Measurements from ENCODE around the gene IL1RAPL2.

The IL1RAPL2 gene

GRCh38 chrX:105260291-105261043 lies 694.5 kb downstream of the IL1RAPL2 start:
- H3K9me3 ChIP-seq (ENCODE audit: insufficient read depth, low read length): no peaks in the 10 kb centered on the region
- TF ChIP-seq, protein P1, sequence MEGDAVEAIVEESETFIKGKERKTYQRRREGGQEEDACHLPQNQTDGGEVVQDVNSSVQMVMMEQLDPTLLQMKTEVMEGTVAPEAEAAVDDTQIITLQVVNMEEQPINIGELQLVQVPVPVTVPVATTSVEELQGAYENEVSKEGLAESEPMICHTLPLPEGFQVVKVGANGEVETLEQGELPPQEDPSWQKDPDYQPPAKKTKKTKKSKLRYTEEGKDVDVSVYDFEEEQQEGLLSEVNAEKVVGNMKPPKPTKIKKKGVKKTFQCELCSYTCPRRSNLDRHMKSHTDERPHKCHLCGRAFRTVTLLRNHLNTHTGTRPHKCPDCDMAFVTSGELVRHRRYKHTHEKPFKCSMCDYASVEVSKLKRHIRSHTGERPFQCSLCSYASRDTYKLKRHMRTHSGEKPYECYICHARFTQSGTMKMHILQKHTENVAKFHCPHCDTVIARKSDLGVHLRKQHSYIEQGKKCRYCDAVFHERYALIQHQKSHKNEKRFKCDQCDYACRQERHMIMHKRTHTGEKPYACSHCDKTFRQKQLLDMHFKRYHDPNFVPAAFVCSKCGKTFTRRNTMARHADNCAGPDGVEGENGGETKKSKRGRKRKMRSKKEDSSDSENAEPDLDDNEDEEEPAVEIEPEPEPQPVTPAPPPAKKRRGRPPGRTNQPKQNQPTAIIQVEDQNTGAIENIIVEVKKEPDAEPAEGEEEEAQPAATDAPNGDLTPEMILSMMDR (IDR thresholded peaks at IDR 0.05; ENCODE audit: insufficient read depth, low read length, poor library complexity, severe bottlenecking): no peak
- no peak for TF ChIP-seq EZH2phosphoT487 (conservative IDR thresholded peaks at IDR 0.05; ENCODE audit: low read length)
- H3K36me3 ChIP-seq (ENCODE audit: low read length): no peaks in the 10 kb centered on the region
- no peak overlapping the region for H3K4me2 ChIP-seq (ENCODE audit: low read depth, low read length, poor library complexity, severe bottlenecking)
- no peaks in the 10 kb centered on the region for H4K20me1 ChIP-seq (ENCODE audit: low read depth, low read length)
- H2AFZ ChIP-seq (ENCODE audit: low read depth, low read length, severe bottlenecking): no peak overlapping the region
- no peaks in the 10 kb centered on the region for H3K9me2 ChIP-seq (replicated peaks; ENCODE audit: insufficient read depth, low read length)
- H3K9ac ChIP-seq (ENCODE audit: low read length): no peak overlapping the region
- no peak overlapping the region for H3K27ac ChIP-seq (ENCODE audit: low read depth, low read length)
- no peaks in the 10 kb centered on the region for H3K27me3 ChIP-seq (ENCODE audit: low read length)
- no peaks in the 10 kb centered on the region for H3K79me2 ChIP-seq (ENCODE audit: insufficient read depth, low read length)
- H3K4me3 ChIP-seq (ENCODE audit: insufficient read depth, low read length, poor library complexity, severe bottlenecking): no peak overlapping the region
- no peaks in the 10 kb centered on the region for H3F3A ChIP-seq (ENCODE audit: insufficient read depth)

GRCh38 chrX:105263171-105263570 lies 697.2 kb downstream of the IL1RAPL2 start:
- Histone ChIP-seq H3K27ac (ENCODE audit: low read depth, low read length) (no peak overlapping the region), H4K20me1 (ENCODE audit: low read depth, low read length) (no peaks in the 10 kb centered on the region), H3K9ac (ENCODE audit: low read length) (no peak overlapping the region), H3K4me2 (ENCODE audit: low read depth, low read length, poor library complexity, severe bottlenecking) (no peak overlapping the region), H2AFZ (ENCODE audit: low read depth, low read length, severe bottlenecking) (no peak overlapping the region), H3K4me3 (ENCODE audit: insufficient read depth, low read length, poor library complexity, severe bottlenecking) (no peak overlapping the region), H3K27me3 (ENCODE audit: low read length) (no peaks in the 10 kb centered on the region), H3K9me2 (replicated peaks; ENCODE audit: insufficient read depth, low read length) (no peaks in the 10 kb centered on the region), H3F3A (ENCODE audit: insufficient read depth) (no peaks in the 10 kb centered on the region), H3K36me3 (ENCODE audit: low read length) (no peaks in the 10 kb centered on the region), H3K9me3 (ENCODE audit: insufficient read depth, low read length) (no peaks in the 10 kb centered on the region), H3K79me2 (ENCODE audit: insufficient read depth, low read length) (no peaks in the 10 kb centered on the region)
- no peak for TF ChIP-seq EZH2phosphoT487 (conservative IDR thresholded peaks at IDR 0.05; ENCODE audit: low read length)
- TF ChIP-seq, protein P1 (IDR thresholded peaks at IDR 0.05; ENCODE audit: insufficient read depth, low read length, poor library complexity, severe bottlenecking): no peak

- Histone ChIP-seq H3K27ac (ENCODE audit: low read depth, low read length) (no peak overlapping the region), H3K4me3 (ENCODE audit: insufficient read depth, low read length, poor library complexity, severe bottlenecking) (no peak overlapping the region), H3K36me3 (ENCODE audit: low read length) (no peaks in the 10 kb centered on the region), H3K9me2 (replicated peaks; ENCODE audit: insufficient read depth, low read length) (no peaks in the 10 kb centered on the region), H3K9ac (ENCODE audit: low read length) (no peak overlapping the region), H3F3A (ENCODE audit: insufficient read depth) (no peaks in the 10 kb centered on the region), H4K20me1 (ENCODE audit: low read depth, low read length) (no peaks in the 10 kb centered on the region), H3K79me2 (ENCODE audit: insufficient read depth, low read length) (no peaks in the 10 kb centered on the region), H2AFZ (ENCODE audit: low read depth, low read length, severe bottlenecking) (no peak overlapping the region), H3K9me3 (ENCODE audit: insufficient read depth, low read length) (no peaks in the 10 kb centered on the region), H3K4me2 (ENCODE audit: low read depth, low read length, poor library complexity, severe bottlenecking) (no peak overlapping the region), H3K27me3 (ENCODE audit: low read length) (no peaks in the 10 kb centered on the region)
- TF ChIP-seq, protein P1 (IDR thresholded peaks at IDR 0.05; ENCODE audit: insufficient read depth, low read length, poor library complexity, severe bottlenecking): no peak
- TF ChIP-seq EZH2phosphoT487 (conservative IDR thresholded peaks at IDR 0.05; ENCODE audit: low read length): no peak
Observed at GRCh38 chrX:105263801-105264200, 697.8 kb downstream of the IL1RAPL2 start.

Data from SU-DHL-6 (cell line).